Vagina (tissue), 2 donors: ENCODE data around the gene JAK1. TPM values are rescaled to one million over a fixed set of nuclear protein-coding genes. Genes with fewer than 3 reads are reported as not detected.

Experiments used
- DNase-seq, 2 donors: peaks; one replicate each; pipeline ENCODE4 v3.0.0-alpha.2; 2017; ENCODE audit errors: extremely low spot score in 2 of 2
- H3K27ac ChIP-seq: fragments of 200-600 bp; sonication (generic); one replicate; pipeline ENCODE4 v1.5.1; 2019
- H3K27me3 ChIP-seq: fragments of 200-600 bp; sonication (generic); one replicate; pipeline ENCODE4 v1.5.1; 2019
- H3K36me3 ChIP-seq, 2 donors: fragments of 200-600 bp; sonication (generic); one replicate each; pipeline ENCODE4 v1.5.1; 2017 to 2019
- H3K4me1 ChIP-seq: fragments of 200-600 bp; sonication (generic); one replicate; pipeline ENCODE4 v1.5.1; 2019
- H3K4me3 ChIP-seq, 2 donors: fragments of 200-600 bp; sonication (generic); 1 replicate in 1 of 2; 2 replicates in 1 of 2; pipeline ENCODE4 v1.5.1; 2016 to 2019
- H3K9me3 ChIP-seq: fragments of 200-600 bp; sonication (generic); one replicate; pipeline ENCODE4 v1.5.1; 2019
- POLR2A ChIP-seq, 2 donors: fragments of 450-650 bp; IDR thresholded peaks; one replicate each; pipeline ENCODE4 v1.6.1; 2017; ENCODE audit warnings: antibody characterized with exemption in 2 of 2, mild to moderate bottlenecking in 2 of 2, moderate library complexity in 2 of 2
- POLR2AphosphoS5 ChIP-seq, 2 donors: sonication (generic); formaldehyde crosslinking; IDR thresholded peaks; one replicate each; pipeline ENCODE4 v1.9.0; 2017; ENCODE audit warnings: antibody characterized with exemption in 2 of 2, mild to moderate bottlenecking in 2 of 2, low read depth in 1 of 2; ENCODE audit not compliant: insufficient read depth in 1 of 2
- intact Hi-C: fragments of 100-400 bp; cut with DNase I; formaldehyde crosslinking; loops from one replicate; pipeline ENCODE4 v1.15.1; 2023
- total RNA-seq: library from RNA; depleted of rRNA; stranded (reverse); fragments of >200 nt; gene quantifications from one replicate; pipeline ENCODE4 v1.2.3, GENCODE V29; 2016
- TF ChIP-seq, protein P1 (sequence below), 3 experiments: fragments of 450-650 bp in 2 of 3; fragments of 200-600 bp in 1 of 3; sonication (generic) in 1 of 3; IDR thresholded peaks; one replicate each; pipeline ENCODE4 v1.5.1; 2017 to 2019; ENCODE audit warnings: antibody characterized with exemption in 3 of 3, mild to moderate bottlenecking in 2 of 3, moderate library complexity in 2 of 3

JAK1 gene
- total RNA-seq, 1 donor from 2014 or later, result 93.3 TPM

DNA sequence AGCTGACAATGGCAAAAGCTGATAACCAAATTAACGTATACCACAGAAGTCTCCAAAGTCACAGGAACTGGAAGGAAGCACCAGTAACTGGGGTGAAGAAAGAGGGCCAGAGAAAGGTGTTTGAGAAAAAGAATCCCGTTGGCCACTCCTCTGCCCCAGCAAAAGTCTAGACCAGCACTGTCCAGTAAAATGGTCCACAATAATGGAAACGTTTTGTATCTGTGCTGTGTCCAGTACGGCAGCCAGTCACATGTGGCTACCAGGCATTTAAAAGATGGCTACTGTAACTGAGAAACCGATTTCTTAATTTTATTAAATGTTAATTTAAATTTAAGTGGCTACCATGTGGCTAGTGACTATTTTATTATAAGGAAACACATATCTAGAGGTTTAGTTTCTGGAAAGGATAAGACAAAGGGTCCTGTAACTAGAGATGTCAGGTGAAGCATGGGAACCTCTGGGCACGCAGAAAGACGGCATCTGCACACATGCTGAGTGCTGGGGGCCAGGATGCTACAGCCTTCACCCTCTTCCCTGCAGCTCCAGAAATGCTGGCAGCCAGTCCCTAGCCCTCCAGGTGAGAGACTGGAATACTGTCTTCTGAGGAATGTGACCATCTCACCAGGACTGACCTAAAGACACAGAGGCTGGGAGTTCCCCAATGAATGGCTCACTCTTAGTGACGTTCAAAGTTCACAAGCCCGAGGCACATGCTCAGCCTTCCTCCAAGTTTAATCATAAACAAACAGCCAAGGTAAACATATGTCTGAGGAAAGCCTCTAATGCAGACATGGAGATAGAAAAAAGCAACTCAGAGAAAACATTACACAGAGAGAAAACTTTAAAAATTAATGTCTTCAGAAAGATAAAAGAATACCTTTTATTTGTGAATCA lies 50.7 kb downstream of the JAK1 start:
- Histone ChIP-seq H3K27ac (no peak overlapping the region), H3K9me3 (no peaks in the 10 kb centered on the region), H3K36me3 (no peaks in the 10 kb centered on the region), H3K4me1 (peaks cover 65% of the 10 kb centered on the region), H3K4me3 (no peak overlapping the region), H3K27me3 (no peaks in the 10 kb centered on the region)
- no peak for DNase-seq
- TF ChIP-seq, protein P1, sequence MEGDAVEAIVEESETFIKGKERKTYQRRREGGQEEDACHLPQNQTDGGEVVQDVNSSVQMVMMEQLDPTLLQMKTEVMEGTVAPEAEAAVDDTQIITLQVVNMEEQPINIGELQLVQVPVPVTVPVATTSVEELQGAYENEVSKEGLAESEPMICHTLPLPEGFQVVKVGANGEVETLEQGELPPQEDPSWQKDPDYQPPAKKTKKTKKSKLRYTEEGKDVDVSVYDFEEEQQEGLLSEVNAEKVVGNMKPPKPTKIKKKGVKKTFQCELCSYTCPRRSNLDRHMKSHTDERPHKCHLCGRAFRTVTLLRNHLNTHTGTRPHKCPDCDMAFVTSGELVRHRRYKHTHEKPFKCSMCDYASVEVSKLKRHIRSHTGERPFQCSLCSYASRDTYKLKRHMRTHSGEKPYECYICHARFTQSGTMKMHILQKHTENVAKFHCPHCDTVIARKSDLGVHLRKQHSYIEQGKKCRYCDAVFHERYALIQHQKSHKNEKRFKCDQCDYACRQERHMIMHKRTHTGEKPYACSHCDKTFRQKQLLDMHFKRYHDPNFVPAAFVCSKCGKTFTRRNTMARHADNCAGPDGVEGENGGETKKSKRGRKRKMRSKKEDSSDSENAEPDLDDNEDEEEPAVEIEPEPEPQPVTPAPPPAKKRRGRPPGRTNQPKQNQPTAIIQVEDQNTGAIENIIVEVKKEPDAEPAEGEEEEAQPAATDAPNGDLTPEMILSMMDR (IDR thresholded peaks at IDR 0.05), result no peak
- no peak for TF ChIP-seq POLR2AphosphoS5 (IDR thresholded peaks at IDR 0.05; ENCODE audit: insufficient read depth in 1 of 2, low read depth in 1 of 2)
- TF ChIP-seq POLR2A (IDR thresholded peaks at IDR 0.05), result no peak
- intact Hi-C loops, result no loop called here

DNA sequence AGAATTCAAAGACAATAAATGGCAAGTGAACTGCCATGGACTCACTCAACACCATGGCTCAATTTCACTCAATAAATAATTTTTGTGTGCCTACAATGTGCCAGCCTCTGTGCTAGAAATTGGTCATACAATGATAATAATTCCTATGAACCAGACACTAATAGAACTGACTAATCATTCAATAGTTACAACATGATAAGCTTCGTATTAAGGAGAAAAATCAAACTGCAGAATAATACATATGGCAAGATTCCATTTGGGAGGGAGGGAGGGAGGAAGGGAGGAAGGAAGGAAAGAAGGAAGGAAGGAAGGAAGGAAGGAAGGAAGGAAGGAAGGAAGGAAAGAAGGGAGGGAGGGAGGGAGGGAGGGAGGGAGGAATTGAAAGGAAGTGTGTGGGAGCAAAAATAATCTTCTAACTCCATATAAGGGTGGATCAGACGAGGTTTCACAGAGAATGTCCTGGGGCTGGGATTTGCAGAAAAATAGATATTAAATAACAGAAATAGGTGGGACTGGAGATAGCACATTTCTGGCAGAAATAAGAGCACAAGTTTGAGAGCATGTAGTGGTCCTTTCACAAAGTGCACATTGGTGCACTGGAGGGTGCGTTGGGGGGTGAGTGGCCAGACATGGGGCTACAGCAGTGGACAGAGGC lies 52.9 kb downstream of the JAK1 start:
- no peak for DNase-seq
- H3K4me3 ChIP-seq, result no peak overlapping the region
- no peaks in the 10 kb centered on the region for H3K36me3 ChIP-seq
- peaks cover 73% of the 10 kb centered on the region for H3K4me1 ChIP-seq
- H3K27me3 ChIP-seq, result no peaks in the 10 kb centered on the region
- no peaks in the 10 kb centered on the region for H3K9me3 ChIP-seq
- TF ChIP-seq POLR2A (IDR thresholded peaks at IDR 0.05) (no peak), POLR2AphosphoS5 (IDR thresholded peaks at IDR 0.05; ENCODE audit: insufficient read depth in 1 of 2, low read depth in 1 of 2) (no peak)
- TF ChIP-seq, protein P1 (IDR thresholded peaks at IDR 0.05), result no peak
- intact Hi-C loops, result no loop called here
- H3K27ac ChIP-seq, result no peak overlapping the region

DNA sequence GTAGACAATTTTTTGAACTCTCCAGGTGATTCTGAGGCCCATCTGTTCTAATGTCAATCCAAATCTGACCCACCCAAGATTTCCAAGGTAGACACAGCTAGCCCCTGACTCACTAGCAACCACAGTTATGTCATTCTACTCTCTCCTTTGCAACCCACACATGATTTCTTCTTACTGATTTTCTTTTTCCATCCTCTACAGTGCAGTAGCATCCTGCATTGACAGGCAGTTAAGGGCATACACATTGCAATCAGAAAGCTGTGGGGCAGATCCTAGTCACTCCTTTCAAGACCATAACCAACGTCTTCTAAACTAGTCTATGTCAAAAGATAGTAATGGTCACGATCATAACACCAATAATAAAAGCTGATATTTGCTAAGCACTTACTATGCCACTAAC lies 54.2 kb downstream of the JAK1 start:
- Histone ChIP-seq H3K27me3 (no peaks in the 10 kb centered on the region), H3K4me3 (no peak overlapping the region), H3K36me3 (no peaks in the 10 kb centered on the region), H3K9me3 (no peaks in the 10 kb centered on the region), H3K27ac (no peak overlapping the region), H3K4me1 (peaks cover 75% of the 10 kb centered on the region)
- no peak for DNase-seq
- intact Hi-C loops, result no loop called here
- no peak for TF ChIP-seq POLR2AphosphoS5 (IDR thresholded peaks at IDR 0.05; ENCODE audit: insufficient read depth in 1 of 2, low read depth in 1 of 2)
- TF ChIP-seq POLR2A (IDR thresholded peaks at IDR 0.05), result no peak
- TF ChIP-seq, protein P1 (IDR thresholded peaks at IDR 0.05), result no peak

DNA sequence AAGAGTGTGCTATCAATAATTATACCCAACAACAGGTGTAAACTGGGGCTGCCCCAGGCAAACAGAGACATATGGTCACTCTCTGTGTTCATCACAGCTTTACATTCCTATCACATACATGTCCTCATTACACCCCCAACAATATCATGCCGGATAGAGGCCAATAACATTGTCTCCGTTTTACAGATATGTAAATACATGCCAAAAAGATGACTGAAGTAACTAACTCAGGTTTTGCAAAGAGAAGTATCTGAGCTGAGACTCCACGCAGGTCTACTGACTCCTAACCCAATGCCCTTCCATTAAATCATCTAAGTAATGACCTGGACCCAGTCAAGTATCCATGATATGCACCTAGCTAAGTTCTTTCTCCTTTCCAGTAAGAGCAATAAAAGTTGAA lies 55.0 kb downstream of the JAK1 start:
- H3K9me3 ChIP-seq, result no peaks in the 10 kb centered on the region
- no peak for TF ChIP-seq POLR2AphosphoS5 (IDR thresholded peaks at IDR 0.05; ENCODE audit: insufficient read depth in 1 of 2, low read depth in 1 of 2)
- TF ChIP-seq POLR2A (IDR thresholded peaks at IDR 0.05), result no peak
- TF ChIP-seq, protein P1 (IDR thresholded peaks at IDR 0.05), result no peak
- no peaks in the 10 kb centered on the region for H3K36me3 ChIP-seq
- no peak overlapping the region for H3K4me3 ChIP-seq
- H3K27ac ChIP-seq, result no peak overlapping the region
- no peak for DNase-seq
- H3K27me3 ChIP-seq, result no peaks in the 10 kb centered on the region
- H3K4me1 ChIP-seq, result peaks cover 71% of the 10 kb centered on the region
- intact Hi-C loops, result no loop called here

DNA sequence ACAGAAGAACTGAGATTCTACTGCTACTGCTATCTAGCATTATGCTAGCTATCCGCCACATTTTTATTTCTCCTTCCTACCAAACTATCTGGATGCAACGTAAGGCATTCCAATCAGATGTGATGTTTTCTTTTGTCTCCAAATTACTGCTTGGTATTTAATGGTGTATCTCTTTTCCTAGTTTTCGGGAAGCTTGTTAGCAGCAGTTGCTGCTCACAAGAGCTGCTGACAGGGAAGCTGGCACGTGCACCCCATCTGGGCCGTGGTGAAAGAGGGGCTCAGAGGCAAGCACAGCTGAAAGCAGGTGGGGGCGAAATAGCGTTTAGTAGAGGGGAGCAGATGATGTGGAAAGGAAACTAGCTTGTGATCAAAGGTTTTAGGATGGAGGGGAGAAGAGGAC lies 57.3 kb downstream of the JAK1 start:
- Histone ChIP-seq H3K4me3 (no peak overlapping the region), H3K27ac (no peak overlapping the region), H3K4me1 (peaks cover 61% of the 10 kb centered on the region), H3K27me3 (no peaks in the 10 kb centered on the region), H3K36me3 (no peaks in the 10 kb centered on the region), H3K9me3 (no peaks in the 10 kb centered on the region)
- TF ChIP-seq, protein P1 (IDR thresholded peaks at IDR 0.05), result no peak
- TF ChIP-seq POLR2A (IDR thresholded peaks at IDR 0.05) (no peak), POLR2AphosphoS5 (IDR thresholded peaks at IDR 0.05; ENCODE audit: insufficient read depth in 1 of 2, low read depth in 1 of 2) (no peak)
- no peak for DNase-seq
- intact Hi-C loops, result no loop called here
